PC-3 (cell line): ENCODE data around the gene CORO1C. TPM values are rescaled to one million over a fixed set of nuclear protein-coding genes. Genes with fewer than 3 reads are reported as not detected.

Experiments
- ATAC-seq: fragments of 200-7000 bp; cut with Tn5 transposase; 2 replicates; pipeline ENCODE4 v1.9.1; 2020; ENCODE audit warnings: mild to moderate bottlenecking, moderate library complexity
- BruUV-seq: library from RNA; stranded (reverse); fragments of 400-500 nt; replicated peaks from 2 replicates; lab custom pipeline; 2021; lab: Mats Ljungman, UMichigan
- CTCF ChIA-PET: fragments of 300-600 bp; sonication (Branson Sonifier 250); formaldehyde crosslinking; loops from one replicate; lab custom pipeline; 2022; ENCODE audit warnings: antibody characterized with exemption; lab: Charles Lee
- POLR2A ChIA-PET: fragments of 300-600 bp; sonication (Branson Sonifier 250); formaldehyde crosslinking; loops from one replicate; lab custom pipeline; 2022; ENCODE audit warnings: antibody characterized with exemption; ENCODE audit not compliant: unreplicated experiment; lab: Charles Lee
- DNase-seq: peaks from one replicate; pipeline ENCODE4 v3.0.0-alpha.2; 2015
- H2AFZ ChIP-seq: fragments of 300-600 bp; sonication (generic); 2 replicates; pipeline ENCODE4 v1.6.0; 2016; ENCODE audit warnings: antibody characterized with exemption, low read length
- H3F3A ChIP-seq: fragments of 300-600 bp; sonication (generic); one replicate; pipeline ENCODE4 v1.6.0; 2017; ENCODE audit warnings: antibody characterized with exemption, low read length, control low read depth, mild to moderate bottlenecking; ENCODE audit not compliant: unreplicated experiment
- H3K27ac ChIP-seq: fragments of 300-600 bp; sonication (generic); 2 replicates; pipeline ENCODE4 v1.5.1; 2016; ENCODE audit warnings: mild to moderate bottlenecking, low read length
- H3K27me3 ChIP-seq: fragments of 300-600 bp; sonication (generic); 2 replicates; pipeline ENCODE4 v1.6.1; 2016; ENCODE audit warnings: low read length, mixed read lengths
- H3K36me3 ChIP-seq: fragments of 300-600 bp; sonication (generic); 2 replicates; pipeline ENCODE4 v1.6.1; 2016; ENCODE audit warnings: low read depth, mixed run types, low read length, mixed read lengths
- H3K4me1 ChIP-seq: fragments of 300-600 bp; sonication (generic); 2 replicates; pipeline ENCODE4 v1.5.1; 2016; ENCODE audit warnings: low read length; ENCODE audit not compliant: insufficient read depth
- H3K4me2 ChIP-seq: fragments of 300-600 bp; sonication (generic); 2 replicates; pipeline ENCODE4 v1.6.0; 2016; ENCODE audit warnings: low read length
- H3K4me3 ChIP-seq: fragments of 300-600 bp; sonication (generic); 2 replicates; pipeline ENCODE4 v1.5.1; 2016; ENCODE audit warnings: mild to moderate bottlenecking, low read length, mixed read lengths
- H3K79me2 ChIP-seq: fragments of 300-600 bp; sonication (generic); 2 replicates; pipeline ENCODE4 v1.6.1; 2017; ENCODE audit warnings: low read length, mixed read lengths
- H3K9ac ChIP-seq: fragments of 300-600 bp; sonication (generic); 2 replicates; pipeline ENCODE4 v1.6.0; 2016; ENCODE audit warnings: mild to moderate bottlenecking, low read length
- H3K9me2 ChIP-seq: fragments of 300-600 bp; sonication (generic); replicated peaks from 2 replicates; pipeline ENCODE4 v1.6.1; 2016; ENCODE audit warnings: mixed run types, low read length, mixed read lengths
- H3K9me3 ChIP-seq: fragments of 300-600 bp; sonication (generic); 2 replicates; pipeline ENCODE4 v1.6.1; 2016; ENCODE audit warnings: low read length, mixed read lengths
- H4K20me1 ChIP-seq: fragments of 300-600 bp; sonication (generic); 2 replicates; pipeline ENCODE4 v1.6.1; 2016; ENCODE audit warnings: low read length, mixed read lengths
- CTCF ChIP-seq: fragments of 300-600 bp; sonication (generic); conservative IDR thresholded peaks from 2 replicates; pipeline ENCODE4 v1.5.1; 2017; ENCODE audit warnings: antibody characterized with exemption, low read depth, mild to moderate bottlenecking, low read length
- EZH2 ChIP-seq: fragments of 300-600 bp; sonication (generic); IDR thresholded peaks from one replicate; pipeline ENCODE4 v1.6.1; 2017; ENCODE audit warnings: antibody characterized with exemption, mild to moderate bottlenecking, low read length; ENCODE audit not compliant: unreplicated experiment
- EZH2phosphoT487 ChIP-seq: fragments of 300-600 bp; sonication (generic); IDR thresholded peaks from 2 replicates; pipeline ENCODE4 v1.6.1; 2018; ENCODE audit warnings: mild to moderate bottlenecking, antibody characterized with exemption, low read length, borderline replicate concordance
- intact Hi-C: fragments of 100-400 bp; cut with micrococcal nuclease; formaldehyde crosslinking; loops from 2 replicates; pipeline ENCODE4 v1.9.0; 2023
- total RNA-seq: library from RNA; depleted of rRNA; stranded (reverse); fragments of >200 nt; gene quantifications from 2 replicates; pipeline ENCODE4 v1.2.3, GENCODE V29; 2014

CORO1C gene
- total RNA-seq, 1 experiment from 2014 or later, result 179 TPM

DNA sequence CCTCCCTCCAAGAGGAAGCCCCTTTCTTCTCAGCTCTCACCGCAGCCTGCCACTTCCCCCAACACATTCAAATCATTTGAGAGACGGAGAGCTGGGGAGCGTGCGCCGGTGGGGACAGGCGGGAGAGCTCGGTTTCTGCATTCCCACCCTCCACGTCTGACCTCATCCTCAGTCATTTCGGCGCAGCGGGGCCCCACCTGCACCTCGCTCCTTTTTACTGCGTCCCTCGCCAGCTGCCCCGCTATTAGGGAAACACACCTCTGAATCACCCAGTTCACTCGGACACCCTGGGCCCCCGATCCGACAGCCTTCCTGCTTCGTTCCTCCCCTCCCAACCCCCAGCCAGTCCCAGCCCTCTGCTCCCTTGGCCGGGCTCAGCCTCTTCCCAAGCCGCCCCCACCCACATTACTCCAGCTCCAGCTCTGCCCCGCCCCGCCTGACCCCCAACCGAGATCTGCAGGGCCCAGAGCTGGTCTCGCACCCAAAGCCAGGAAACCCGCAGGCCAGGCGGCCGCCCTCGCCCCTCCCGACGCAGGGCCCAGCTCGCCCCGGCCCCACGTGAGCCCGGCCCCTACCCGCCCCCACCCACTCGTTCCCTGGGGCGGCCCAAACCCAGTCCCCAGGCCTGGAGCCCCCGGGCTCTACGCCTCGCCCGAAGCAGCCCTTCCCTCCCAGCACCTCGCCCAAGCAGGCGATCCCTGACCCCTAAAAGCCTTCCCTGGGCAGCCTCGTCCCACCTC, 783 bp downstream of the CORO1C start:
- DNase-seq, result peak; percentile 88

DNA sequence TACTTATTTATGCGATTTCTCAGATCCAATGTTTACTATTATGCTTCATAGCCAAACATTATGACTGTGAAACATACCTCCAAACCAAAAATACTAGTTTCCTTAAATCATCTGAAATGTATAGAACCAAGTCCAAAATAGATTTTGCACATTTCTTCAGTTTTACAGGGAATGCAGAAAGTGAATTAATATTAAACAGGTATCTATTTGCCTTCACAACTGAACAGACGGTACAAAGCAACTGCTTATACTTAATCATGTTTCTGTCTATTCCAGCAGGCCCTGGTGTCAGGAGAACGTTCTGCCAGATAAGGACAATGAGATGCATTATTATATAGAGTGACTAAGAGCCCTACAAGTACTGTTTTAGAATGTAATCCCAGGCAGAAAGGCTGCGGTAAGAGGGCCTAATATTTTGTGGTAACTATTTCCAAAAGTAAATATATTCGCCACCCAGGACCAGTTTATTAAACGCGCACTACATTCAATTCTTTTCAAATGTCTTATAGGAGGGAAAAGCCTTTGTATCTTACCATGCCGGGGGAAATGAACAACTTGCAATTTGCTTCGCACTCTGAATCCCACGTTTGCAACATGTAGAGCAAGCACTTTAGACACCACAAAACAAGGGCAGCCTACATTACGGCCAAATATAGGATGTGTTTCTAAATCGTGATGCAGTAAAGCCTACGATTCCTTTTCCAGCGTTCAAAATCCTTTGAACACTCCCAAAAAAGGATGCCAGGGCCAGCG, 1.5 kb downstream of the CORO1C start:
- Histone ChIP-seq H3F3A (peaks cover 17% of the 10 kb centered on the region), H3K9ac (peak overlapping the region; percentile 94), H3K79me2 (peaks cover 65% of the 10 kb centered on the region), H3K4me1 (peaks cover 59% of the 10 kb centered on the region), H3K4me3 (peak overlapping the region; percentile 68), H3K9me3 (no peaks in the 10 kb centered on the region), H4K20me1 (peaks cover 46% of the 10 kb centered on the region), H3K27ac (peak overlapping the region; percentile 87), H3K4me2 (peak overlapping the region; percentile 87), H3K9me2 (no peaks in the 10 kb centered on the region), H3K27me3 (no peaks in the 10 kb centered on the region), H2AFZ (no peak overlapping the region), H3K36me3 (peaks cover 9% of the 10 kb centered on the region; the same call in 1 of the 2 replicates)
- TSS peak; percentile 54 for BruUV-seq
- ATAC-seq (peak; percentile 10), DNase-seq (peak; percentile 79)
- POLR2A ChIA-PET, result interaction anchor here (0.6 to 0.7 kb wide), 3 partner anchors 29 to 65 kb away, joined by 3 to 4 read pairs (median 4); no protein-coding TSS in a partner anchor
- CTCF ChIA-PET, result no interaction called here
- TF ChIP-seq EZH2phosphoT487, result no peak
- TF ChIP-seq CTCF, result no peak
- no peak for TF ChIP-seq EZH2
- intact Hi-C loops, result loop anchor here (1.0 to 10.0 kb wide), 3 partner anchors 64 to 365 kb away; partner anchors contain the start of genes ALKBH2, SSH1 and UNG

More for the DNA sequence above, 783 bp downstream of the CORO1C start:
- peak overlapping the region; percentile 87 for H3K27ac ChIP-seq
- no peaks in the 10 kb centered on the region for H3K9me2 ChIP-seq
- no peaks in the 10 kb centered on the region for H3K27me3 ChIP-seq
- no peaks in the 10 kb centered on the region for H3K9me3 ChIP-seq
- no peak overlapping the region for H2AFZ ChIP-seq
- H3K9ac ChIP-seq, result peak overlapping the region; percentile 94
- ChIA-PET CTCF (no interaction called here), POLR2A (interaction anchor here (0.6 to 0.7 kb wide), 3 partner anchors 29 to 66 kb away, joined by 3 to 4 read pairs (median 4); no protein-coding TSS in a partner anchor)
- H3K4me3 ChIP-seq, result peak overlapping the region; percentile 68
- H3K36me3 ChIP-seq, result peaks cover 9% of the 10 kb centered on the region; the same call in 1 of the 2 replicates
- H3K79me2 ChIP-seq, result peaks cover 58% of the 10 kb centered on the region
- ATAC-seq, result peak; percentile 9
- intact Hi-C loops, result loop anchor here (5.0 to 10.0 kb wide), 2 partner anchors 127 to 364 kb away; partner anchors contain the start of genes ALKBH2, SSH1 and UNG
- TF ChIP-seq EZH2phosphoT487 (no peak), CTCF (no peak)
- peaks cover 57% of the 10 kb centered on the region for H3K4me1 ChIP-seq
- peaks cover 39% of the 10 kb centered on the region for H4K20me1 ChIP-seq
- H3F3A ChIP-seq, result peaks cover 13% of the 10 kb centered on the region
- H3K4me2 ChIP-seq, result peak overlapping the region; percentile 87
- no TSS peak for BruUV-seq
